Activated CD4-positive, alpha-beta T cell treated with anti-CD3 and anti-CD28 coated beads for 36 hours (primary cell): ENCODE measurements around the gene UBE2H. TPM values are rescaled to one million over a fixed set of nuclear protein-coding genes. Genes with fewer than 3 reads are reported as not detected.
"Not testable (repeated sequence)": the region's sequence is repeated elsewhere in the genome, so short reads cannot be mapped to it uniquely, and the experiment has no call there.

ENCODE experiments used
- ATAC-seq: fragments of 200-7000 bp; cut with Tn5 transposase; one replicate; pipeline ENCODE4 v1.10.0; 2021; ENCODE audit warnings: mild to moderate bottlenecking, moderate library complexity
- CTCF ChIA-PET: fragments of 350-600 bp; sonication (Branson Sonifier 250); formaldehyde crosslinking; loops from one replicate; lab custom pipeline; 2021; ENCODE audit warnings: antibody characterized with exemption; lab: Charles Lee
- POLR2A ChIA-PET: fragments of 350-600 bp; sonication (Branson Sonifier 250); formaldehyde crosslinking; loops from one replicate; lab custom pipeline; 2021; ENCODE audit warnings: antibody characterized with exemption, inconsistent platforms; lab: Charles Lee
- DNase-seq: peaks from one replicate; pipeline ENCODE4 v3.0.0-alpha.2; 2020
- H3K27ac Mint-ChIP-seq: one replicate; pipeline ENCODE4 v1.8.0; 2021; ENCODE audit warnings: mixed read lengths
- H3K27me3 Mint-ChIP-seq: one replicate; pipeline ENCODE4 v1.8.0; 2021; ENCODE audit warnings: mixed read lengths
- H3K36me3 Mint-ChIP-seq: one replicate; pipeline ENCODE4 v1.8.0; 2021; ENCODE audit warnings: low read depth, mixed read lengths
- H3K4me1 Mint-ChIP-seq: one replicate; pipeline ENCODE4 v1.8.0; 2021; ENCODE audit warnings: mixed read lengths
- H3K4me3 Mint-ChIP-seq: one replicate; pipeline ENCODE4 v1.8.0; 2021; ENCODE audit warnings: mild to moderate bottlenecking, moderate library complexity, mixed read lengths
- H3K9me3 Mint-ChIP-seq: one replicate; pipeline ENCODE4 v1.8.0; 2021; ENCODE audit warnings: low read depth, mixed read lengths
- intact Hi-C, 2 experiments: fragments of 100-400 bp; cut with DNase I in 1 of 2; cut with micrococcal nuclease in 1 of 2; formaldehyde crosslinking; loops; one replicate each; pipeline versions ENCODE4 v1.14.2 to v1.15.1; 2022 to 2024; cut with DNase I, micrococcal nuclease
- total RNA-seq, 2 experiments: library from RNA; stranded (reverse); gene quantifications; one replicate each; pipeline ENCODE4 v1.2.3, GENCODE V29; 2021

Gene UBE2H
- total RNA-seq, 2 experiments from 2014 or later = 25.6 to 40.7 TPM

DNA sequence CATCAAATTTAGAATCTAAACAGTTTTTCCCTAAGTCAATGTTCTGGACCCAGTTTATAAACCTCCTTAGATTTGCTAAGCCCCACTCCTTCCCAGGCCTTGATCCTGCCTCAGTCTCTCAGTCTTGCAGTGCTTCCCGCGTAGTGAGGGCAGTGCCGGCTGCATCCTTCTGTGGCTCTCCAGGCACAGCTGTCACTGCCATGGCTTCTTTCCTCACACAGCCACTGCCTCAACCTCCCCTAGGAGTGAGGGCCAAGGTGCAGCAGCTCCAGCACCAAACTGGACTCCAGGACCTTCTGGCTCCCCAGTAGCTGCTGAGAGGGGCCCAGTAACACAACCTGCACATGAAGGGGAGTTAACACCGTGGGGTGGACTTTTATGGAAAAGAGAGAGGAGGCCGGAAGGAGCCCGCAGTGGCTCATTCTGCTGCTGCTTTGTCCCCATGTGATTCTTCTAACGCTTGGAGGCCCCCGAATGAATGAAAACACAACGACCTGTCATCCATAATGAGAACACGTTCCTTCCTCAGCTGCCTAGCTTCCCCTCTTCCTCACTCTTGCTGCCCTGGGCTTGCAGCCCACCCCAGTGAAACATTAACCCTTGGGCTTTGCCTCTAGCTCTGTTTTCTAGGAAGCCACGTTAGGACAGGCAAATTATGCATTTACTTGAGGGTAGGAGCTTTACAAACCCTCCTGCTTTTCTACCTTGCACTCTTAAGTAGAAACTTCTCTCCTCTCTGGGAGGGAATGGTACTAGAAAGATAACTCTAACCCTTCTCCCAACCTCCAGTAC is 16.0 kb upstream of the UBE2H start:
- ChIA-PET POLR2A (no interaction called here), CTCF (interaction anchor here (0.6 kb wide), 2 partner anchors 201 to 671 kb away, joined by 3 to 4 read pairs; no protein-coding TSS in a partner anchor)
- ATAC-seq = no peak
- Mint-ChIP-seq H3K4me3 (no peak overlapping the region), H3K9me3 (no peaks in the 10 kb centered on the region), H3K4me1 (no peaks in the 10 kb centered on the region), H3K36me3 (no peaks in the 10 kb centered on the region), H3K27ac (no peak overlapping the region), H3K27me3 (no peaks in the 10 kb centered on the region)
- no peak for DNase-seq
- intact Hi-C loops = no loop called here

- intact Hi-C loops, H3K36me3 Mint-ChIP-seq, H3K27me3 Mint-ChIP-seq, DNase-seq, H3K4me1 Mint-ChIP-seq, H3K27ac Mint-ChIP-seq, H3K4me3 Mint-ChIP-seq, H3K9me3 Mint-ChIP-seq, ATAC-seq: not testable (repeated sequence)
- ChIA-PET POLR2A (interaction anchor here (1.1 to 1.2 kb wide), 2 partner anchors 9 to 11 kb away, joined by 3 to 4 read pairs; no protein-coding TSS in a partner anchor), CTCF (interaction anchor here (1.8 kb wide), 1 partner anchor 11 kb away, joined by 4 read pairs; no protein-coding TSS in a partner anchor)
Measured at GRCh38 chr7:129960204-129960475, 7.4 kb upstream of the UBE2H start.

DNA sequence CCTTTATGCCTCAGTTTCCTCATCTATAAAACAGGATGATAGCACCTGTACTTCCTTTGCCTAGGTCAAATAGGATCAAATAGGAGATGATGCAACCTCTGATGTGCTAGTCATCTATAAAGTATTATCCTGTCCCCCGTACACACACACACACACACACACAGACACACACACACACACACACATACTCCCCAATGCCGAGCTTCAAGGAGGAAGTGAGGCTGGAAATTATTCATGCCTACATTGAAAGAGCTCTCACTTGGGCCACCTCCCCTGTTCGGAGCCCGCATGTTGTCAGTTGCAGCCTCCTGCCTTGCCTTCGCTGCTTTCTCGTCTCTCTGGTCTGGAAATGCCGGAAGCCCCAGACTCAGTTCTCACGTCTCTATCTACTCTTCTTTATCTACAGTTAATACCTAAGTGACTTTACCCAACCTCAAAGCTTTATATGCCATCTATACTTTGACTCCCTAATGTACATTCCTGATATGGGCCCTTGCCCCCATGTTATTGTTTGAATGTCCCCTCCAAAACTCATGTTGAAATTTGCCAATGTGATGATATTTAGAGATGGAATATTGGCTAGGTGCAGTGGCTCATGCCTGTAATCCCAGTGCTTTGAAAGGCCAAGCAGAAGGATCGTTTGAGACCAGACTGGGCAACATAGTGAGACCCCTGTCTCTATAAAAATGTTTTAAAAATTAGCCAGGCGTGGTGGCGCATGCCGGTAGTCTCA is 6.9 kb upstream of the UBE2H start:
- no peak for ATAC-seq
- H3K4me1 Mint-ChIP-seq = no peaks in the 10 kb centered on the region
- H3K27ac Mint-ChIP-seq = no peak overlapping the region
- H3K4me3 Mint-ChIP-seq = no peak overlapping the region
- no peak for DNase-seq
- H3K9me3 Mint-ChIP-seq = no peaks in the 10 kb centered on the region
- ChIA-PET POLR2A (interaction anchor here (1.1 to 1.2 kb wide), 2 partner anchors 8 to 11 kb away, joined by 3 to 4 read pairs; no protein-coding TSS in a partner anchor), CTCF (interaction anchor here (1.8 kb wide), 1 partner anchor 11 kb away, joined by 4 read pairs; no protein-coding TSS in a partner anchor)
- no peaks in the 10 kb centered on the region for H3K27me3 Mint-ChIP-seq
- H3K36me3 Mint-ChIP-seq = no peaks in the 10 kb centered on the region
- intact Hi-C loops = loop anchor here (10.0 kb wide), 3 partner anchors 225 to 1145 kb away; partner anchors contain the start of gene COPG2 (in 1 of the 2)

- H3K27ac Mint-ChIP-seq = peak overlapping the region; percentile 14
- H3K27me3 Mint-ChIP-seq = no peaks in the 10 kb centered on the region
- ChIA-PET POLR2A (no interaction called here), CTCF (interaction anchor here (1.8 kb wide), 1 partner anchor 12 kb away, joined by 4 read pairs; no protein-coding TSS in a partner anchor)
- H3K36me3 Mint-ChIP-seq = no peaks in the 10 kb centered on the region
- H3K9me3 Mint-ChIP-seq = no peaks in the 10 kb centered on the region
- ATAC-seq = no peak
- DNase-seq = no peak
- intact Hi-C loops = loop anchor here (10.0 kb wide), 3 partner anchors 226 to 1146 kb away; partner anchors contain the start of gene COPG2 (in 1 of the 2)
- no peak overlapping the region for H3K4me3 Mint-ChIP-seq
- H3K4me1 Mint-ChIP-seq = no peaks in the 10 kb centered on the region
Measured at GRCh38 chr7:129958643-129959470, 6.1 kb upstream of the UBE2H start.

GRCh38 chr7:129955993-129956543 is 3.3 kb upstream of the UBE2H start:
- intact Hi-C loops = loop anchor here (10.0 kb wide), 3 partner anchors 229 to 1149 kb away; partner anchors contain the start of gene COPG2 (in 1 of the 2)
- Mint-ChIP-seq H3K27me3 (no peaks in the 10 kb centered on the region), H3K4me1 (peaks cover 8% of the 10 kb centered on the region), H3K4me3 (no peak overlapping the region), H3K36me3 (peaks cover 2% of the 10 kb centered on the region), H3K27ac (no peak overlapping the region), H3K9me3 (no peaks in the 10 kb centered on the region)
- ChIA-PET POLR2A (interaction anchor here (0.5 kb wide), 1 partner anchor 347 kb away, joined by 3 read pairs; no protein-coding TSS in a partner anchor), CTCF (no interaction called here)
- DNase-seq (no peak), ATAC-seq (no peak)

DNA sequence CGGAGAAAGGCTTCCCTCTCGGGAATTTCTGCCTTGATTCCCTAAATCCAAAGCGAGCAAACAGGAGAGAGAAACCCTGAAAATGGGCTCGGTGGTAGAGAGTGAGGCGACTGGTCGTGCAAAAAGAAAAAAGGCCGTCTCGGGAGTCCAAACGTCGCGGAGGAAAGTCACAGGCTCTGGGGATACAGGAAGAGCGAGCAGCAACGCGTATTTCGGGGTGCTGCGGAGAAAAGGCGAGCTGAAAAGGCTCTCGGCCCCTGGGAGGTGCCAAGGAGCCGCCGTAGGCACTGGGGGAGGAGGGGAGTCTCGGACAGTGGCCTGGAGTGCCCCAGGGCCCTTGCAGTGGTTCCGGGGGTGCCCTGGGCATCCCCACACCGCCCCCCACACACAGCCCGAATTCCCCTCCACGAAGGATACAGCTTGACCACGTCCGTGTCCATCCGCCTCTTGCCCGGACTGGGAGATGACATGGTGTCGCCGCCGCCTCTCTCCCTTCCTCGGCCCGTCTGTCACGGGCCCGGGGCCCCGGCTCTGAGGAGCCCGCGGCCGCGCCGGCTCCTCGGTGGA is 591 bp downstream of the UBE2H start:
- intact Hi-C loops = loop anchor here (1.0 to 10.0 kb wide), 12 partner anchors 45 to 1153 kb away; partner anchors contain the start of genes COPG2 (in 1 of the 2), NRF1 (in 1 of the 2), STRIP2 (in 1 of the 2) and ZC3HC1 (in 1 of the 2)
- Mint-ChIP-seq H3K9me3 (no peaks in the 10 kb centered on the region), H3K4me3 (no peak overlapping the region), H3K36me3 (peaks cover 2% of the 10 kb centered on the region), H3K4me1 (peaks cover 13% of the 10 kb centered on the region), H3K27me3 (no peaks in the 10 kb centered on the region), H3K27ac (peak overlapping the region; percentile 88)
- ChIA-PET CTCF (interaction anchor here (0.7 to 1.1 kb wide), 2 partner anchors 16 to 513 kb away, joined by 3 read pairs; no protein-coding TSS in a partner anchor), POLR2A (interaction anchor here (0.7 kb wide), 2 partner anchors 45 to 79 kb away, joined by 3 read pairs; no protein-coding TSS in a partner anchor)
- peak; percentile 5 for ATAC-seq
- peak; percentile 58 for DNase-seq

GRCh38 chr7:129951226-129952085 is 1.3 kb downstream of the UBE2H start:
- DNase-seq (peak; percentile 21), ATAC-seq (no peak)
- peak overlapping the region; percentile 88 for H3K27ac Mint-ChIP-seq
- no peak overlapping the region for H3K4me3 Mint-ChIP-seq
- peaks cover 15% of the 10 kb centered on the region for H3K4me1 Mint-ChIP-seq
- ChIA-PET POLR2A (interaction anchor here (0.6 to 1.4 kb wide), 8 partner anchors 9 to 1158 kb away, joined by 3 to 4 read pairs (median 3); partner anchors contain the start of gene STRIP2), CTCF (interaction anchor here (0.7 to 1.8 kb wide), 4 partner anchors 10 to 513 kb away, joined by 3 to 6 read pairs (median 3); no protein-coding TSS in a partner anchor)
- intact Hi-C loops = loop anchor here (1.0 to 10.0 kb wide), 14 partner anchors 44 to 1153 kb away; partner anchors contain the start of genes NRF1 (in 2 of the 2), COPG2 (in 1 of the 2), STRIP2 (in 1 of the 2) and ZC3HC1 (in 1 of the 2)
- H3K9me3 Mint-ChIP-seq = no peaks in the 10 kb centered on the region
- no peaks in the 10 kb centered on the region for H3K27me3 Mint-ChIP-seq
- peaks cover 2% of the 10 kb centered on the region for H3K36me3 Mint-ChIP-seq

DNA sequence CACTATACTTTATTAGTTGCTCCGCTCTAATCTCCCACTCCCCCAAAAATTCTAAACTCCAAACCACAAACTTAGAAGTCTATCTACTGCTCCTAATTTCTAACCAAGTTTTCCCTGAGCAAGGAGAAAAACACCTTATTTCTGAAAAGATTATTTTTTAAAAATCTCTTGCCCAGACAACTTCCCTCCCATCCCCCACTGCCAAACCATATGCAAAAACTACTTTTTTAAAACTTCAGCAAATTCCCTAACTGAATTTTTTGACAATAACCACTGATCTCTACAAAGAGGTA is 1.9 kb downstream of the UBE2H start:
- Mint-ChIP-seq H3K36me3 (peaks cover 2% of the 10 kb centered on the region), H3K4me1 (peaks cover 15% of the 10 kb centered on the region), H3K27ac (no peak overlapping the region), H3K27me3 (no peaks in the 10 kb centered on the region), H3K9me3 (no peaks in the 10 kb centered on the region), H3K4me3 (no peak overlapping the region)
- intact Hi-C loops = loop anchor here (1.0 to 10.0 kb wide), 8 partner anchors 44 to 1154 kb away; partner anchors contain the start of genes NRF1 (in 2 of the 2) and COPG2 (in 1 of the 2)
- ATAC-seq (no peak), DNase-seq (no peak)
- POLR2A ChIA-PET = interaction anchor here (0.9 to 1.4 kb wide), 5 partner anchors 60 to 1159 kb away, joined by 3 to 4 read pairs (median 3); partner anchors contain the start of gene STRIP2
- CTCF ChIA-PET = interaction anchor here (1.0 to 1.8 kb wide), 2 partner anchors 11 to 20 kb away, joined by 3 to 6 read pairs; no protein-coding TSS in a partner anchor
